ACC112 (cell line): Measurements from ENCODE around the gene RNF152.
"Not testable (repeated sequence)": the region's sequence is repeated elsewhere in the genome, so short reads cannot be mapped to it uniquely, and the experiment has no call there.

ENCODE experiments used
- H2AFZ ChIP-seq: fragments of 200-600 bp; sonication (generic); one replicate; pipeline ENCODE4 v1.6.0; 2017; ENCODE audit warnings: antibody characterized with exemption, low read length; ENCODE audit not compliant: unreplicated experiment
- H3K27ac ChIP-seq: fragments of 200-600 bp; sonication (generic); 2 replicates; pipeline ENCODE4 v1.5.1; 2014; ENCODE audit warnings: low read depth, mild to moderate bottlenecking, antibody characterized with exemption, low read length, moderate library complexity
- H3K27me3 ChIP-seq: fragments of 200-600 bp; sonication (generic); 2 replicates; pipeline ENCODE4 v1.6.1; 2014; ENCODE audit warnings: mild to moderate bottlenecking, antibody characterized with exemption, low read length, moderate library complexity, mixed read lengths; ENCODE audit not compliant: insufficient read depth
- H3K36me3 ChIP-seq: fragments of 200-600 bp; sonication (generic); 2 replicates; pipeline ENCODE4 v1.6.1; 2016; ENCODE audit warnings: mild to moderate bottlenecking, antibody characterized with exemption, low read length, moderate library complexity, mixed read lengths; ENCODE audit not compliant: insufficient read depth
- H3K4me1 ChIP-seq: fragments of 200-600 bp; sonication (generic); one replicate; pipeline ENCODE4 v1.6.1; 2016; ENCODE audit warnings: low read length, mixed read lengths; ENCODE audit not compliant: insufficient read depth, unreplicated experiment, control insufficient read depth
- H3K4me3 ChIP-seq: fragments of 200-600 bp; sonication (generic); 2 replicates; pipeline ENCODE4 v1.5.1; 2014; ENCODE audit warnings: mild to moderate bottlenecking, low read depth, low read length
- H3K79me2 ChIP-seq: fragments of 200-600 bp; sonication (generic); one replicate; pipeline ENCODE4 v1.6.0; 2016; ENCODE audit warnings: low read length; ENCODE audit not compliant: control insufficient read depth, unreplicated experiment, insufficient read depth

The RNF152 gene

GRCh38 chr18:61782545-61782944 lies 110.3 kb downstream of the RNF152 start:
- Histone ChIP-seq H3K4me3 (no peak overlapping the region), H3K27ac (no peak overlapping the region), H3K36me3 (no peaks in the 10 kb centered on the region), H3K4me1 (no peaks in the 10 kb centered on the region), H3K27me3 (no peaks in the 10 kb centered on the region), H3K79me2 (no peaks in the 10 kb centered on the region), H2AFZ (no peak overlapping the region)

GRCh38 chr18:61776201-61776600 lies 116.6 kb downstream of the RNF152 start:
- H2AFZ ChIP-seq, H3K36me3 ChIP-seq, H3K4me1 ChIP-seq, H3K4me3 ChIP-seq, H3K27me3 ChIP-seq, H3K79me2 ChIP-seq, H3K27ac ChIP-seq: not testable (repeated sequence)

DNA sequence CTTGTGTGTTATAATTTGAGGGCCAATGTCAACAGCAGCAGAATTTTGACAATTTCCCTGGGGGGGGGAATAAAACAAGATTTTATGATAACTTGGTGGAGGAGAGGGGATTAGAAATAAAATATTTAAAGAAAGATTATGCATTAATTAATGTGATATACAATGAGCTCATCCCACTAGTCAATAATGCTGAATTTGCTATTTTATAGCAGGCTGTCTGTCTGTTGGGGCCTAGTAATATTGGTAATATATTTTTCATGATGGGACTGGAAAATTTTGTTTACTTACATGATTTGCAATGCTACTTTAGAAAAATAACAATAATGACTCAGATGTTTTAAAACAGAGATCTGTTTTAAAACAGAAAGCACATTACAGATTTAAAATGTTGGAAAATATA lies 118.0 kb downstream of the RNF152 start:
- H3K36me3 ChIP-seq: no peaks in the 10 kb centered on the region
- no peak overlapping the region for H3K4me3 ChIP-seq
- H3K4me1 ChIP-seq: no peaks in the 10 kb centered on the region
- H2AFZ ChIP-seq: no peak overlapping the region
- H3K27me3 ChIP-seq: no peaks in the 10 kb centered on the region
- H3K79me2 ChIP-seq: no peaks in the 10 kb centered on the region
- no peak overlapping the region for H3K27ac ChIP-seq

GRCh38 chr18:61772293-61772848 lies 120.4 kb downstream of the RNF152 start:
- Histone ChIP-seq H2AFZ (no peak overlapping the region), H3K4me3 (no peak overlapping the region), H3K36me3 (no peaks in the 10 kb centered on the region), H3K27me3 (no peaks in the 10 kb centered on the region), H3K4me1 (no peaks in the 10 kb centered on the region), H3K27ac (no peak overlapping the region), H3K79me2 (no peaks in the 10 kb centered on the region)

GRCh38 chr18:61771861-61772260 lies 120.9 kb downstream of the RNF152 start:
- H3K36me3 ChIP-seq: no peaks in the 10 kb centered on the region
- no peak overlapping the region for H3K27ac ChIP-seq
- no peaks in the 10 kb centered on the region for H3K79me2 ChIP-seq
- no peak overlapping the region for H2AFZ ChIP-seq
- no peaks in the 10 kb centered on the region for H3K4me1 ChIP-seq
- no peak overlapping the region for H3K4me3 ChIP-seq
- no peaks in the 10 kb centered on the region for H3K27me3 ChIP-seq

GRCh38 chr18:61770279-61770678 lies 122.5 kb downstream of the RNF152 start:
- no peaks in the 10 kb centered on the region for H3K27me3 ChIP-seq
- no peak overlapping the region for H3K4me3 ChIP-seq
- H3K27ac ChIP-seq: no peak overlapping the region
- no peaks in the 10 kb centered on the region for H3K36me3 ChIP-seq
- H2AFZ ChIP-seq: no peak overlapping the region
- H3K4me1 ChIP-seq: peaks cover 1% of the 10 kb centered on the region
- no peaks in the 10 kb centered on the region for H3K79me2 ChIP-seq

DNA sequence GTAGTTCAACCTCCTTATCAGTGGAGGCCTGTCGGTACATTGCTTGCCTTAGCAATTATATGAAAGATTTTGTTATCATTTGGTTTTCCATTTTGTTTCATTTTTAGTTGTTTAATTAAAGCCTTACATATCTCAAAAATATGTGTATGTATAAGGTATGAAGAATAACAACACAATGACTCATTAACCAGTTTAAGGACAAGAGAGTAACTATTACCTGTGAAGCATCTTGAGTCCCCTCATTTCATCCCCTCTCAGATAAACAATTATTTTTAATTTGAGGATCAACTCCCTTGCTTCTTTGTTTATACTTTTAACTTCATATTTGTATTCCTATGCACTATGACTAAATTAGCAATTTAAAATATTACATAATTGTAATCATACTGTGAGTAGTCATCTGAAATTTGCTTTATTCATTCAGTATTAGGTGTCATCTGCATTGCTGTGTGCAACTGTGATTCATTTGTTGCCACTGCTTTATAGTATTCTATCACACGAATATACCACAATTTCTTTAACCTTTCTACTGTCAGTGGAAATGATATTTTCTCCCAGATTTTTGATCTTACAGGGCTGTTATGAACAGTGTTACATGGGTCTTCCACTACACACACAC lies 126.4 kb downstream of the RNF152 start:
- H3K27me3 ChIP-seq: no peaks in the 10 kb centered on the region
- H3K79me2 ChIP-seq: no peaks in the 10 kb centered on the region
- H2AFZ ChIP-seq: no peak overlapping the region
- H3K4me1 ChIP-seq: peaks cover 9% of the 10 kb centered on the region
- no peak overlapping the region for H3K27ac ChIP-seq
- H3K36me3 ChIP-seq: no peaks in the 10 kb centered on the region
- no peak overlapping the region for H3K4me3 ChIP-seq

GRCh38 chr18:61765097-61765496 lies 127.7 kb downstream of the RNF152 start:
- no peaks in the 10 kb centered on the region for H3K27me3 ChIP-seq
- H3K4me3 ChIP-seq: no peak overlapping the region
- no peak overlapping the region for H3K27ac ChIP-seq
- H3K36me3 ChIP-seq: no peaks in the 10 kb centered on the region
- peak overlapping the region; percentile 15 for H2AFZ ChIP-seq
- H3K79me2 ChIP-seq: no peaks in the 10 kb centered on the region
- H3K4me1 ChIP-seq: peaks cover 9% of the 10 kb centered on the region

DNA sequence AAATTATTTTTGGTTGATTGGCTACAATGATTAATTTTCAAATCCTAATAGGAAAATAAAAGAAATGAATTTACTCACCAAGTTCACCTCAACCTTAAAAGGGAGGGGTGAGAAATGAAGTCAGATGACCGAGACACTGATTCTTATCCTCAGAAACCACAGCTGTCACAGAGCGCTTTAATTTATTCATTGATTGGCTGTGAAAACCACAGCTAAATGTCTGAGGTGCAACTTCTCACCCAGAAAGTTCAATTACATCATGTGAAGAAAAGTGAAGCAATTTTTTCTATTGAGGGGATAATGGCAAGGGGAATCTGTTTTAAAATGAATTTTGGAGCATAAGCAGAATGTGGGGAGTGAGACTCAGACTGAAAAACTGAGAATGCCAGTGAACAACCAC lies 128.4 kb downstream of the RNF152 start:
- H3K36me3 ChIP-seq: no peaks in the 10 kb centered on the region
- H3K27me3 ChIP-seq: no peaks in the 10 kb centered on the region
- no peak overlapping the region for H3K4me3 ChIP-seq
- H2AFZ ChIP-seq: no peak overlapping the region
- H3K4me1 ChIP-seq: peaks cover 9% of the 10 kb centered on the region
- no peaks in the 10 kb centered on the region for H3K79me2 ChIP-seq
- H3K27ac ChIP-seq: no peak overlapping the region

GRCh38 chr18:61761875-61762274 lies 130.9 kb downstream of the RNF152 start:
- peaks cover 9% of the 10 kb centered on the region for H3K4me1 ChIP-seq
- H2AFZ ChIP-seq: no peak overlapping the region
- H3K4me3 ChIP-seq: no peak overlapping the region
- H3K27me3 ChIP-seq: no peaks in the 10 kb centered on the region
- H3K27ac ChIP-seq: no peak overlapping the region
- no peaks in the 10 kb centered on the region for H3K36me3 ChIP-seq
- H3K79me2 ChIP-seq: no peaks in the 10 kb centered on the region
